Fibroblast of the aortic adventitia (primary cell): Measurements from ENCODE around the gene TRAPPC14. TPM values are rescaled to one million over a fixed set of nuclear protein-coding genes. Genes with fewer than 3 reads are reported as not detected.
A peak's percentile ranks its signal among the peaks of the same experiment; 100 is the strongest.
"Not testable (repeated sequence)": the region's sequence is repeated elsewhere in the genome, so short reads cannot be mapped to it uniquely, and the experiment has no call there.

Experiments used
- DNase-seq: peaks from one replicate; pipeline ENCODE4 v3.0.0-alpha.2; 2010; ENCODE audit warnings: low read depth
- H3K4me3 ChIP-seq: 2 replicates; pipeline ENCODE4 v1.5.1; 2011; ENCODE audit warnings: low read depth, mild to moderate bottlenecking, control low read depth, low read length, moderate library complexity
- total RNA-seq: library from RNA; depleted of rRNA; stranded (reverse); fragments of >200 nt; gene quantifications from 2 replicates; pipeline ENCODE4 v1.2.3, GENCODE V29; 2012; ENCODE audit warnings: low replicate concordance
- TF ChIP-seq, protein P1 (sequence below): IDR thresholded peaks from 2 replicates; pipeline ENCODE4 v1.5.1; 2011; ENCODE audit warnings: mild to moderate bottlenecking, low read length, control low read depth, inconsistent platforms; ENCODE audit not compliant: insufficient read depth

Gene TRAPPC14, protein sequence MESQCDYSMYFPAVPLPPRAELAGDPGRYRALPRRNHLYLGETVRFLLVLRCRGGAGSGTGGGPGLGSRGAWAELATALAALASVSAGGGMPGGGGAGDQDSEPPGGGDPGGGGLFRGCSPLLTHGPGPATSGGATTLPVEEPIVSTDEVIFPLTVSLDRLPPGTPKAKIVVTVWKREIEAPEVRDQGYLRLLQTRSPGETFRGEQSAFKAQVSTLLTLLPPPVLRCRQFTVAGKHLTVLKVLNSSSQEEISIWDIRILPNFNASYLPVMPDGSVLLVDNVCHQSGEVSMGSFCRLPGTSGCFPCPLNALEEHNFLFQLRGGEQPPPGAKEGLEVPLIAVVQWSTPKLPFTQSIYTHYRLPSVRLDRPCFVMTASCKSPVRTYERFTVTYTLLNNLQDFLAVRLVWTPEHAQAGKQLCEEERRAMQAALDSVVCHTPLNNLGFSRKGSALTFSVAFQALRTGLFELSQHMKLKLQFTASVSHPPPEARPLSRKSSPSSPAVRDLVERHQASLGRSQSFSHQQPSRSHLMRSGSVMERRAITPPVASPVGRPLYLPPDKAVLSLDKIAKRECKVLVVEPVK
- 3.5 and 10.0 TPM in 2 replicates for total RNA-seq

DNA sequence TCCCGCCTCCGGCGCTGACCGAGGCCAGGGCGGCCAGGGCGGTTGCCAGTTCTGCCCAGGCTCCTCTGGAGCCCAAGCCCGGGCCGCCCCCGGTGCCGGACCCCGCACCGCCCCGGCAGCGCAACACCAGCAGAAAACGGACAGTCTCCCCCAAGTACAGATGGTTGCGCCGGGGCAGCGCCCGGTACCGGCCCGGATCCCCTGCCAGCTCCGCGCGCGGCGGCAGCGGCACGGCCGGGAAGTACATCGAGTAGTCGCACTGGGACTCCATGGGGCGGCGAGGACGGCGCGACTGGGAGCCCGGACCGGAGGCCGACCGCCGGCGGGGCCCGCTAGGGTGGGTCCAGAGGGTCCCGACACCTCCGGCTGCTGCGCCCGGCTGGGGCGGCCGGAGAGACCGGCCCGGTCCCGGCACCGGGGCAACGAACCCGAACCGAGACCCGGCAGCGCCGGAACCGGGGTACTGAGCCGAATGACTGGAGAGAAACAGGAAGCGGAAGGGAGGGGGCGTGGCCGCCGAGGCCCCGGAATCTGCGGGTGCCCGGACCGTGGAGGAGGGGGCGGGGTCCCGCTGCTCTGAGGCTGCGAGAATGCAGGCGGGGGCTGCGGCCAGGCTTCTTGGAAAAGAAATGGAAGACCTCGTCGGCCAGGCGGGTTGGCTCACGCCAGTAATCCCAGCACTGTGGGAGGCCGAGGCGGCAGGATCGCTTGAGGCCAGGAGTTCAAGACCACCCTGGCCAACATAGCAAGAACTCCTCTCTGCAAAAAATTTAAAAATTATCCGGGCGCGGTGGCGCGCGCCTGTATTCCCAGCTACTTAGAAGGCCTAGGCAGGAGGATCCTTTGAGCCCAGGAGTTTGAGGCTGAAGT is at the start of gene TRAPPC14:
TSS of gene TRAPPC14 (minus strand) at position 495 of the 870 bp plus-strand sequence. CDS start at position 271, 224 bp downstream.
- TF ChIP-seq, protein P1, sequence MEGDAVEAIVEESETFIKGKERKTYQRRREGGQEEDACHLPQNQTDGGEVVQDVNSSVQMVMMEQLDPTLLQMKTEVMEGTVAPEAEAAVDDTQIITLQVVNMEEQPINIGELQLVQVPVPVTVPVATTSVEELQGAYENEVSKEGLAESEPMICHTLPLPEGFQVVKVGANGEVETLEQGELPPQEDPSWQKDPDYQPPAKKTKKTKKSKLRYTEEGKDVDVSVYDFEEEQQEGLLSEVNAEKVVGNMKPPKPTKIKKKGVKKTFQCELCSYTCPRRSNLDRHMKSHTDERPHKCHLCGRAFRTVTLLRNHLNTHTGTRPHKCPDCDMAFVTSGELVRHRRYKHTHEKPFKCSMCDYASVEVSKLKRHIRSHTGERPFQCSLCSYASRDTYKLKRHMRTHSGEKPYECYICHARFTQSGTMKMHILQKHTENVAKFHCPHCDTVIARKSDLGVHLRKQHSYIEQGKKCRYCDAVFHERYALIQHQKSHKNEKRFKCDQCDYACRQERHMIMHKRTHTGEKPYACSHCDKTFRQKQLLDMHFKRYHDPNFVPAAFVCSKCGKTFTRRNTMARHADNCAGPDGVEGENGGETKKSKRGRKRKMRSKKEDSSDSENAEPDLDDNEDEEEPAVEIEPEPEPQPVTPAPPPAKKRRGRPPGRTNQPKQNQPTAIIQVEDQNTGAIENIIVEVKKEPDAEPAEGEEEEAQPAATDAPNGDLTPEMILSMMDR = no peak
- peak; percentile 73 for DNase-seq
- H3K4me3 ChIP-seq = peak within 1 kb of the TSS; percentile 77

DNA sequence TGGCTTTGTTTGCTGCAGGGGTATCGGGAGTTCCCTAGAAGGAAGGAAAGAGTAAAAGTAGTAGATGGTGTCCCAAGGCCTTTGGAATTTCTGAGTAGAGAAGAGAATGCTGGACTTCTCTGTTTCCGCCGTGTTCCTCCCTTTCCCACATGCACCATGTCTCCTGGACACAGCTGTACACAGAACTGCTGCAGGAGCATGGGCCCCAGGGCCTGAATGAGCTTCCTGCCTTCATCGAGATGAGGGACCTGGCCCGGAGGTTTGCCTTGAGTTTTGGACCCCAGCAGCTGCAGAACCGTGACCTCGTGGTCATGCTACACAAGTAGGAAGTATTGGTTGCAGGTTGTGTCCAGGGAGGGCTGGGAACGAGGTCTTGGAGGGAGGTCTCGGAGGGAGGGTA is 45.9 kb upstream of the TRAPPC14 start:
- DNase-seq = no peak
- TF ChIP-seq, protein P1 = no peak
- no peak overlapping the region for H3K4me3 ChIP-seq

DNA sequence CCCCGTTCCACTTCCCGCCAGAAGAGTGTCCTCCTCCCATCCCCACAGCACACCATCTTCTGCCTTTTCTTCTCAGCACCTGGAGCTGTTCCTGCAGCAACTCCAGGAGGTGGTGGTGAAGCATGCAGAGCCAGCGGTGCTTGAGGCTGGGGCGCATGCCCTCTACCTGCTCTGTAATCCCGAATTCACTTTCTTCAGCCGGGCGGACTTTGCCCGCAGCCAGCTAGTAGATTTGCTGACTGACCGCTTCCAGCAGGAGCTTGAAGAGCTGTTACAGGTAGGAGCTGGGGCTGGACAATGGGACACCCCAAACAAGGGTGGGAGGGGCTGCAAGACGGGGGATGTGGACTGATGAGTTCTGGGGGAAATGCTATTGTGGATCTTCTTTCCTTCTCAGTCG is 42.2 kb upstream of the TRAPPC14 start:
- TF ChIP-seq, protein P1 = no peak

DNA sequence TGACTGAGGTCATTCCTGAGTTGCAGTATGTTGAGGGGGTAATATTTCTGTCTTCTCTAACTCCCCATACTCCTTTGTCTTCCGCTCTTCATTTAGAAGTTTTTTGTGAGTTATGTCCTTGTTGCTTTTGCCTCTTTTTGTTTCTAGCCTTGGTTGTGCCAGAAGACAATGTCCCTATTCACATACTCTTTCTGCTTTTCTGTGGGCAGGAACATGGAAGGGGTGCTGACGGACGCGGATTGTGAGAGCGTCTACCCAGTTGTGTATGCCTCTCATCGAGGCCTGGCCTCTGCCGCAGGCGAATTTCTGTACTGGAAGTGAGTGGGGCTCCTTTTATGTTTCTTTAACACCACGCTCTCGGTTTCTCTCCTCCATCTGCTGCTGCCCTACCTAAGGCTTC is 39.7 kb upstream of the TRAPPC14 start:
- no peak for DNase-seq
- no peak overlapping the region for H3K4me3 ChIP-seq
- TF ChIP-seq, protein P1 = no peak

More for the DNA sequence above, 42.2 kb upstream of the TRAPPC14 start:
- H3K4me3 ChIP-seq = no peak overlapping the region
- DNase-seq = no peak

DNA sequence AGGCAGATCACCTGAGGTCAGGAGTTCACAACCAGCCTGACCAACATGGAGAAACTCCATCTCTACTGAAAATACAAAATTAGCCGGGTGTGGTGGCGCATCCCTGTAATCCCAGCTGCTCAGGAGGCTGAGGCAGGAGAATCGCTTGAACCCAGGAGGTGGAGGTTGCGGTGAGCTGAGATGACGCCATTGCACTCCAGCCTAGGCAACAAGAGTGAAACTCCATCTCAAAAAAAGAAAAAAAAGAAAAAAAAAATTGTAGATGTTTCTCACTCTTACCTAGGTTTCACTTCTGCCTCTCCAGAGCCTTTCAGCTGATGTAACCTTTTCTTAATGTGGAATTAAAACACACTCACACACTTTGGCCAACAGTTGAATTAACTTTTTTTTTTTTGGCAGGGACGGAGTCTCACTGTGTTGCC is 37.4 kb upstream of the TRAPPC14 start:
- DNase-seq, H3K4me3 ChIP-seq: not testable (repeated sequence)

DNA sequence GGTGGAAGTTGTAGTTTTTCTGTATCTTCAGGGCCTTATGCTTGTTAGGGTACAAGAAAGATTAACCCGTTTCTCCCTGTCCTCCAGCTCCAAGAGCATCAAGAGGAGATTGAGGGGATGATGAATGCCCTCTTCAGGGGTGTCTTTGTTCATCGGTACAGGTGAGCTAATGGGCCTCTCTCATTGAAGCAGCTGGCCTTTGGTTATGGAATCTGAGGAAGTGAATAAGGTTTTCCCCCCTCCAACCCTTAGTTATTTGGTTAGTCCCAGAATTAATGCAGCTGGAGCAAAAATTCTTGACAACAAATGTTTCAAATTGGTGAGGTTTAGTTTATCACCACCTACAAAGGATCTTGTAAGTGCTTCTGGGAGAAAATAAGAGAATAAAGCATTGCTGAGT is 36.7 kb upstream of the TRAPPC14 start:
- TF ChIP-seq, protein P1 = no peak
- H3K4me3 ChIP-seq = no peak overlapping the region
- no peak for DNase-seq
